GM18909 (cell line): ENCODE results near the gene CORT.
"Not testable (repeated sequence)": the region's sequence is repeated elsewhere in the genome, so short reads cannot be mapped to it uniquely, and the experiment has no call there.

Experiments used
- ATAC-seq: cut with Tn5 transposase; IDR thresholded peaks from one replicate; pipeline ENCODE4 v1.9.1; 2021; ENCODE audit warnings: mild to moderate bottlenecking; ENCODE audit not compliant: unreplicated experiment, poor library complexity

CORT gene, protein sequence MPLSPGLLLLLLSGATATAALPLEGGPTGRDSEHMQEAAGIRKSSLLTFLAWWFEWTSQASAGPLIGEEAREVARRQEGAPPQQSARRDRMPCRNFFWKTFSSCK

GRCh38 chr1:10449751-10450150 lies at the start of gene CORT:
CORT (plus strand) TSS chr1:10450031; CDS start chr1:10450224, 193 bp downstream.
- ATAC-seq: no peak

DNA sequence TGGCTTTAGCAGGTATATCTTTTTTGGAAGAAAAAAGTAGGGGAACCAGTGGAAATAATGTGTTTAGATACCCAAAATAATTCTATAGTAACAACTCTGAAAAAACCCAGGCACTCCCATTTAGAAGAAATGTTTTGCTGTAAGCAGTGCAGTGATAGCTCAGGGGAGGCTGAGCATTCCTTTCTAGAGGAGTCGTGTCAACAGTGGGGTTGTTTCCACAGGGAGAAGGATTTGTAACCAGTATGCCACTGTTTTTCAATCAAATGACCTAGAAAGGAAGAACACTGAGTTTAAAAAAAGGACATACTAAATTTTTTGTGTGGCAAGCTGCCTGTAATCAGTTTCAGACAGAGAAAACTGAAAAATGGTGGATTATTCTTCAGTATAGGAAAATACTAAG lies 48.5 kb upstream of the CORT start:
- no peak for ATAC-seq

GRCh38 chr1:10402729-10403274 lies 47.0 kb upstream of the CORT start:
- no peak for ATAC-seq

DNA sequence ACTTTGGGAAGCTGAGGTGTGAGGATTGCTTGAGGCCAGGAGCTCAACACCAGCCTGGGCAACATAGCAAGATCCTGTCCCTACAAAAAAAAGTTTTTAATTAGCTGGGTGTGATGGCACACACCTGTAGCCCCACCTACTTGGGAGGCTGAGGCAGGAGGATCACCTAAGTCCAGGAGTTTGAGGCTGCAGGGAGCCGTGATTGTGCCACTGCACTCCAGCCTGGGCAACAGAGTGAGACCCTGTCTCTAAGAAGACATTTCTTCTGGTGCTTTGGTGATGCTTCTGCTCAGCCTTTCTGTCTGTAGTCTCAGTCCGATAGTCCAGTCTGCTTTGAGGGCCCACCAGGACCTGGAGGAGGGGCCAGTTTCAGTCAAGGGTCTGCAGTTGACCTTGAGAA lies 42.6 kb upstream of the CORT start:
- ATAC-seq: no peak

DNA sequence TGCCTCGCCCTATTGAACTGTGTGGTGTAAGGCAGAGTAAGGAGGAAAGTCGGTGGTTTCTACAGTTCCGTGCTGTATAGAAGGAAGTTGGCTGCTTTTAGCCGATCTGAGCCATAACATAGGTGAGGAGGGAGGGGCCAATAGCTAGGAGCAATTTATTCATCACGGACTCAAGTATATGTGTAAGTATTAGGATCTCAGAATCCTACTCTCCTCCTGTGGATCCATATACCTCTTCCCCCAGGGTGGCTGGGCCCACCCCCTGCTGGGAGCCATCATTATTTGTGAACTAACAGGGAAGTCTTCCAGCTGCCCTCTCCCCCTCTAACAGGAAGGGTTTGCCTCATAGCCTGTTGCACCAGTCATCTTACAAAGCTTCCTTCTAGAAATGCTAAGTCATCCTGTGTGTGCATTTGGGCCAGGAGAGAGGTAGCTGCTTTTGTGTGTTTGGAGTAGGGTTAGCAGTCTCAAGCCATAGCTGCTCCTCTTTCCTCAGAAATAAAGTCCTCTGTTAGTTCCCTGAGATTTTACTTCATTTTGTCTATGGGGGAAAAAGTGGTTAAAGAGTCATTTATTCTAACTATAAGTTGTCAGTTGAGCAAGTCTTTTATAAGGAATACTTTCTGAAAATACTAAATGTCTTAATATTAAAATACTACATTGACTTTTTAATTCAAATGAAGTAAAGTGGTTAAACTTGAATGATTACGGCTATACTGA lies 34.5 kb upstream of the CORT start:
- ATAC-seq: no peak

DNA sequence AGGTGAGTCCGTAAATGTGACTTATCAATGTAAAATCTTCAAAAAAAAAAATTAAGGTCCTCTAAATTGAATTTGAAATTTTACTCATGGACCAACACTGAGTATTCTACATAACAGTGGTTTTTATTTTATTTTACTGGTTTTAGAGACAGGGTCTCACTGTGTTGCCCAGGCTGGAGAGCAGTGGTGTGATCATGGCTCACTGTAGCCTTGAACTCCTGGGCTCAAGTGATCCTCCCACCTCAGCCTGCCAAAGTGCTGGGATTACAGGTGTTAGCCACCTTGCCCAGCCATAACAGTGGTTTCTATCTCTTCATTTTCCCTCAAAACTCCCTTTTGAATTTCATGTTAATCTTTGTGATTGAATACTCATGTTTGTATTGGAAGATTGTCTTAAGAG lies 33.9 kb upstream of the CORT start:
- ATAC-seq: not testable (repeated sequence)

DNA sequence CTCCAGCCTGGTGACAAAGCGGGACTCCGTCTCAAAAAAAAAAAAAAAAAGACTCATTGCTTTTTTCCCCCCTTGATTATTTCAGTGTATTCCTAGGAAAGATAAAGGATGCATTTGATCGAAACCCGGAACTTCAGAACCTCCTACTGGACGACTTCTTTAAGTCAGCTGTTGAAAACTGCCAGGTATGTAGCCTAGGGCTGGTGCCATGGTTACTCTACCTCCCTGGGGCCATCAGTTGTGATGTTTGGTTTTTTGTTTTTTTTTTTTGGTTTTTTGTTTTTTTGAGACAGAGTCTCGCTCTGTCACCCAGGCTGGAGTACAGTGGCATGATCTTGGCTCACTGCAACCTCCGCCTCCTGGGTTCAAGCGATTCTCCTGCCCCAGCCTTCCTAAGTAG lies 31.1 kb upstream of the CORT start:
- not testable (repeated sequence) for ATAC-seq

- ATAC-seq: no peak
Measured at GRCh38 chr1:10419351-10419750, 30.5 kb upstream of the CORT start.

DNA sequence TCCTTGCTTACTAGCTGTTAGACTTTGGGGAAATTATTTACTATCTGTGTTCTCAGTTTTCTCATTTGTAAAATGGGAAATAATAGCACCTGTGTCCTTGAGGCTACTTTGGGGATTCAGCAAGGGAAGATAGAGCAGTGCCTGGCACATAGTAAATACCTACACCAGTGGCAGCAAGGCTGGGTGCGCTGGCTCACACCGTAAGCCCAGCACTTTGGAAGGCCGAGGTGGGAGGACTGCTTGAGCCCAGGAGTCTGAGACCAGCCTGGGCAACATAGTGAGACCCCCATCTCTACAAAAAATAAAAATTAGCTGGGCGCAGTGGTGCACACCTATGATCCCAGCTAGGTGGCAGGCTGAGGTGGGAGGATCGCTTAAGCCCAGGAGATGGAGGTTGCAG lies 28.2 kb upstream of the CORT start:
- ATAC-seq: no peak

DNA sequence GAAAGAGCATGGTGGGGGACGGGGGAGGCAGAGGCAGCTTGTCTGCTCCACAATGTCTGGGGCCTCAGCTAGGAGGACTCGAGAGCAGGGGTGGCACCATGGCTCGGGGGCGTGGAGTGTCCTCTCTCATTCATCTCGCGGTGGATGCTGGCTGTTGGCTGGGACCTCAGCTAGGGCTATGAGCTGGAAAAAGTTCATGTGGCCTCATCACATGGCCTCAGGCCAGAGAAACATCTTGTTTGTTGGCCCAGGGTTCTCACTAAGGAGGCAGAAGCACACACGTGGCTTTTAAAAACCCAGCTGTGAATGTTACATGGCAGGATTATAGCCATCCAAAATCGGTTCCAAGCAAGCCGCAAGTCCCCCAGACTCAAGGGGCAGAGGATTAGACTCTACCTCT lies 25.8 kb upstream of the CORT start:
- no peak for ATAC-seq

- no peak for ATAC-seq
Measured at GRCh38 chr1:10424651-10425050, 25.2 kb upstream of the CORT start.

DNA sequence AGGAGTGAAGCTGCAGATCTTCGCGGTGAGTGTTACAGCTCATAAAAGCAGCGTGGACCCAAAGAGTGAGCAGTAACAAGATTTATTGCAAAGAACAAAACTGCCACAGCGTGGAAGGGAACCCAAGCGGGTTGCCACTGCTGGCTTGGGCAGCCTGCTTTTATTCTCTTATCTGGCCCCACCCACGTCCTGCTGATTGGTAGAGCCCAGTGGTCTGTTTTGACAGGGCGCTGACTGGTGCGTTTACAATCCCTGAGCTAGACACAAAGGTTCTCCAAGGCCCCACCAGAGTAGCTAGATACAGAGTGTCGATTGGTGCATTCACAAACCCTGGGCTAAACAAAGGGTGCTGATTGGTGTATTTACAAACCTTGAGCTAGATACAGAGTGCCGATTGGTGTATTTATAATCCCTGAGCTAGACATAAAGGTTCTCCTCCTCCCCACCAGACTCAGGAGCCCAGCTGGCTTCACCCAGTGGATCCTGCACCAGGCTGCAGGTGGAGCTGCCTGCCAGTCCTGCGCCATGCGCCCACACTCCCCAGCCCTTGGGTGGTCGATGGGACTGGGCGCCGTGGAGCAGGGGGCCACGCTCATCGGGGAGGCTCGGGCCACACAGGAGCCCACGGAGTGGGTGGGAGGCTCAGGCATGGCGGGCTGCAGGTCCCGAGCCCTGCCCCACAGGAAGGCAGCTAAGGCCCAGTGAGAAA lies 23.9 kb upstream of the CORT start:
- not testable (repeated sequence) for ATAC-seq

DNA sequence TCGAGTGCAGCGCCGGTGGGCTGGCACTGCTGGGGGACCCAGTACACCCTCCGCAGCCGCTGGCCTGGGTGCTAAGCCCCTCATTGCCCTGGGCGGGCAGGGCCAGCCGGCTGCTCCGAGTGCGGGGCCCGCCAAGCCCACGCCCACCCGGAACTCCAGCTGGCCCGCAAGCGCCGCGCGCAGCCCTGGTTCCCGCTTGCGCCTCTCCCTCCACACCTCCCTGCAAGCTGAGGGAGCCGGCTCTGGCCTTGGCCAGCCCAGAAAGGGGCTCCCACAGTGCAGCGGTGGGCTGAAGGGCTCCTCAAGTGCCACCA lies 23.3 kb upstream of the CORT start:
- not testable (repeated sequence) for ATAC-seq

GRCh38 chr1:10428984-10429383 lies 20.8 kb upstream of the CORT start:
- no peak for ATAC-seq

DNA sequence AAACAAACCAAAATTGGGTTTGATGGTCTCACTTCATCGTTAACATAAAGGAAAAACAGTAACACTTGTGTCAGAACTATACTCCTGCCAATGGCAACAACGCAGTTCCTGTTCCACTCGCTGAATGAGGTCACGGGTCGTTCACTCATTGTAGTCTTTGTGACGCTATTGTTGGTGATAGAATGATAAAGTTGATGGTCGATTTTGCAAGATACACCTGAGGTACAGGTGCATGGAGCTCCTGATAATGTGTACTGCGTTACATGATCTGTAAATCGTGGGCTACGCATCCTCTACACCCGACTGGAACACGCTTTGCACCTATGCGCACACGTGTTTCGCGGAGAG lies 20.0 kb upstream of the CORT start:
- ATAC-seq: peak; percentile 21

DNA sequence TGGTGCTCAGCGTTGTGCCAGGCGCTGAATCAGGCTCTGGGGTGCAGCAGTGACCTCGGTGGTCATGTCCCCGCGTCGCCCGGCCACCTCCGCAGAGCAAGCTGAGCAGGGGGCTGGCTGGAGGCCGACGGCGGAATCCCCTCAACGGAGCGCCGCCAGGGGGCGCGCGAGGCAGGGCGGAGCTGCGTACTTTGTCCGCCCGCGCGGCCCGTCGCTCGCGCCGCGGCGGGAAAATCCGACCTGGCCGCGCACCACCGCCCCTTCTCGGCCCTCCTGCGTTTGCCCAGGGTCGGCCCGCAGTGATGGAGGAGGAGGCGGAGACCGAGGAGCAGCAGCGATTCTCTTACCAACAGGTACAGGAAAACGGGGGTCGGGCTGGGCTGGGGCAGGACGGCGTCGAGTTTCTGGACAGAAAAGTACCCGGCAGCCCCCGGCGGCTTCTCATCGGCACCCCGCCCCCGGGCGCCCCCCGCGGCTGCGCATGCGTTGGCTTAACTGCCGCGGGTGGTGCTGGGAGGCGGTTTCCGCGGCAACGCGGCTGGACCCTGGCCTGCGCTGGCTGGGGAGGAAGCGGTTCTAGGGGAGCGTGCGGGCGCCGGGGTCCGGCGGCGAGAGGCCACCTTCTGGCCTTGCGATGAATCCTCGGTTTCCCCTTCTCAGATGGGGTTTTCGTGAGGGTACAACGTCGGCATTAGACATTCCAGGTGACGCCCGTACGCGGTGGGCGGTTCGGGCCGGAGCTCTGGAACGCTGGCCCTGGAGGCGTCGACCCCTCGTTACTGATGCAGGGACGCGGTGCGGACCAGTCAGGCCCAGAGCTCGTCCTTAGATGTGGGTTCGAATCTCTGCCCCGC lies 19.4 kb upstream of the CORT start, which contains the start of gene CENPS:
Gene CENPS, plus strand, starts transcription at position 218 of the 854 bp plus-strand sequence. Its CDS starts 85 bp downstream, at position 303.
- ATAC-seq: peak; percentile 82

GRCh38 chr1:10431070-10431730 lies 18.6 kb upstream of the CORT start:
- no peak for ATAC-seq

GRCh38 chr1:10432910-10433700 lies 16.7 kb upstream of the CORT start:
- no peak for ATAC-seq

DNA sequence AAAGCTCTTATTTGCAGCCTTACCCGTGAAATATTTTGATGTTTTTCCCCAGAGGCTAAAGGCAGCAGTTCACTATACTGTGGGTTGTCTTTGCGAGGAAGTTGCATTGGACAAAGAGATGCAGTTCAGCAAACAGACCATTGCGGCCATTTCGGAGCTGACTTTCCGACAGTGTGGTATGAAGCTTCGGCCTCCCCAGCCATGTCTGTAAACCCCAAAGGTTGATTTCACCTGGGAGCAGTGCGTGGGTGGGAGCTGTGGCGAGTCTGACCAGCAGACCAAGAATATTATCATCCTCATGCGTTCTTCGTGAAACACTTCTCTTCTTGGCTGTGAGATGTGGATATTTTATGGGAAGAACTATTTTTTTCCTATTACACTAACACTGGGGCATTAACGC lies 16.0 kb upstream of the CORT start:
- ATAC-seq: no peak
